B cell (primary cell): Measurements from ENCODE around the gene SPACA9.

Experiments
- EZH2 ChIP-seq: IDR thresholded peaks from 2 replicates; pipeline ENCODE4 v1.6.1; 2012; ENCODE audit warnings: borderline replicate concordance, low read depth, mild to moderate bottlenecking, moderate library complexity, low read length; ENCODE audit not compliant: insufficient read depth, poor library complexity, severe bottlenecking
- TF ChIP-seq, protein P1 (sequence below): fragments of 200-600 bp; IDR thresholded peaks from one replicate; pipeline ENCODE4 v1.8.0; 2022; ENCODE audit warnings: antibody characterized with exemption, mild to moderate bottlenecking

DNA sequence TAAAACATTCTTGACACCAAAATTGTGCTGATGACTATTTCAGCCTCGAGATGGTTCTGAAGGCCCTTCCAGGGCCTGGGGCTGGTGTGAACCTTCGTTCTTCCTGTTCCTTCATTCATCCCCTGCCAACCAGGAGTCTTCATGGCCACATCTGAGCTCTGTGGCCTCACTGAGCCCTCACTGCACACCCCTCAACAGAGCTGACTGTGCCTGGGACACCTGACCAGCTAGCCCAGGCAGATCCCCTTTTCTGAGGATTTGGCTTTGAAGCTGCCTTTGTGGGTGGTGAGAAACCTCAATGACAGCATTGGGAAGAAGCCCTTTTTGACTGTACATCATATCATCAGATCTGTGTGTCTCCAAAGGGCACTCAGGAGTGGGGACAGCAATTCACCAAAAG lies 14.4 kb upstream of the SPACA9 start:
- TF ChIP-seq, protein P1, sequence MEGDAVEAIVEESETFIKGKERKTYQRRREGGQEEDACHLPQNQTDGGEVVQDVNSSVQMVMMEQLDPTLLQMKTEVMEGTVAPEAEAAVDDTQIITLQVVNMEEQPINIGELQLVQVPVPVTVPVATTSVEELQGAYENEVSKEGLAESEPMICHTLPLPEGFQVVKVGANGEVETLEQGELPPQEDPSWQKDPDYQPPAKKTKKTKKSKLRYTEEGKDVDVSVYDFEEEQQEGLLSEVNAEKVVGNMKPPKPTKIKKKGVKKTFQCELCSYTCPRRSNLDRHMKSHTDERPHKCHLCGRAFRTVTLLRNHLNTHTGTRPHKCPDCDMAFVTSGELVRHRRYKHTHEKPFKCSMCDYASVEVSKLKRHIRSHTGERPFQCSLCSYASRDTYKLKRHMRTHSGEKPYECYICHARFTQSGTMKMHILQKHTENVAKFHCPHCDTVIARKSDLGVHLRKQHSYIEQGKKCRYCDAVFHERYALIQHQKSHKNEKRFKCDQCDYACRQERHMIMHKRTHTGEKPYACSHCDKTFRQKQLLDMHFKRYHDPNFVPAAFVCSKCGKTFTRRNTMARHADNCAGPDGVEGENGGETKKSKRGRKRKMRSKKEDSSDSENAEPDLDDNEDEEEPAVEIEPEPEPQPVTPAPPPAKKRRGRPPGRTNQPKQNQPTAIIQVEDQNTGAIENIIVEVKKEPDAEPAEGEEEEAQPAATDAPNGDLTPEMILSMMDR, result no peak
- TF ChIP-seq EZH2, result no peak
